ENCODE data around the gene ADD2.

Gene ADD2

GRCh38 chr2:70608373-70608772 lies 159.6 kb downstream of the ADD2 start:
- in situ Hi-C loops (cut with HindIII; ENCODE audit: low pct_unique_long_range_greater_than_20kb, low sequenced_read_pairs), result no loop called here
- no peak for DNase-seq (ENCODE audit: low read depth in 1 of 2, low spot score in 1 of 2)
- TF ChIP-seq JUND (IDR thresholded peaks at IDR 0.05; ENCODE audit: low read depth), result no peak

GRCh38 chr2:70607121-70607561 lies 160.9 kb downstream of the ADD2 start:
- no peak for TF ChIP-seq JUND (IDR thresholded peaks at IDR 0.05; ENCODE audit: low read depth)
- no peak for DNase-seq (ENCODE audit: low read depth in 1 of 2, low spot score in 1 of 2)
- in situ Hi-C loops (cut with HindIII; ENCODE audit: low pct_unique_long_range_greater_than_20kb, low sequenced_read_pairs), result no loop called here

Measured in T47D (cell line).